GM21360 (cell line): ENCODE measurements around the gene UCP3.
"Not testable (repeated sequence)": the region's sequence is repeated elsewhere in the genome, so short reads cannot be mapped to it uniquely, and the experiment has no call there.

Experiments
- ATAC-seq: cut with Tn5 transposase; IDR thresholded peaks from one replicate; pipeline ENCODE4 v1.9.1; 2021; ENCODE audit warnings: mild to moderate bottlenecking, moderate library complexity; ENCODE audit not compliant: unreplicated experiment

Gene UCP3

GRCh38 chr11:74001822-74002286, 7.0 kb downstream of the UCP3 start:
- ATAC-seq, result no peak

- ATAC-seq, result no peak
These were observed 8.4 kb downstream of the UCP3 start for GRCh38 chr11:74000307-74001133.

- no peak for ATAC-seq
These were observed 9.1 kb downstream of the UCP3 start for GRCh38 chr11:73999581-74000306.

- ATAC-seq, result no peak
These were observed 9.9 kb downstream of the UCP3 start for GRCh38 chr11:73998846-73999575.

GRCh38 chr11:73997120-73997770, 11.6 kb downstream of the UCP3 start:
- no peak for ATAC-seq

- peak; percentile 4 for ATAC-seq
These were observed 12.6 kb downstream of the UCP3 start for GRCh38 chr11:73996161-73996747.

- ATAC-seq, result peak; percentile 43
These were observed 13.2 kb downstream of the UCP3 start for GRCh38 chr11:73995731-73996130.

- peak; percentile 39 for ATAC-seq
These were observed 13.6 kb downstream of the UCP3 start for GRCh38 chr11:73995247-73995646.

- no peak for ATAC-seq
These were observed 17.3 kb downstream of the UCP3 start for GRCh38 chr11:73991471-73992006.

GRCh38 chr11:73990730-73991129, 18.2 kb downstream of the UCP3 start:
- ATAC-seq, result no peak

- no peak for ATAC-seq
These were observed 19.7 kb downstream of the UCP3 start for GRCh38 chr11:73989156-73989555.

- ATAC-seq, result no peak
These were observed 20.7 kb downstream of the UCP3 start for GRCh38 chr11:73988227-73988626.

GRCh38 chr11:73985661-73986060, 23.2 kb downstream of the UCP3 start:
- not testable (repeated sequence) for ATAC-seq

- no peak for ATAC-seq
These were observed 24.9 kb downstream of the UCP3 start for GRCh38 chr11:73983741-73984538.

GRCh38 chr11:73982990-73983740, 25.7 kb downstream of the UCP3 start:
- peak; percentile 61 for ATAC-seq

GRCh38 chr11:73982595-73982989, 26.3 kb downstream of the UCP3 start, which contains the start of gene UCP2:
Gene UCP2 (minus strand): TSS chr11:73982843. CDS start chr11:73978378, 4,465 bp downstream.
- ATAC-seq, result peak; percentile 45

GRCh38 chr11:73981051-73981805, 27.7 kb downstream of the UCP3 start:
- ATAC-seq, result no peak
